Measurements from ENCODE around the gene TIGD3. TPM values are rescaled to one million over a fixed set of nuclear protein-coding genes. Genes with fewer than 3 reads are reported as not detected.

TIGD3 gene
- total RNA-seq, 4 donors from 2014 or later = 0.36 to 2.0 (median 0.50) TPM

GRCh38 chr11:65310215-65310614 is 44.3 kb upstream of the TIGD3 start:
- TF ChIP-seq CTCF (IDR thresholded peaks at IDR 0.05) = no peak
- DNase-seq (ENCODE audit: low spot score) (no peak), ATAC-seq (ENCODE audit: low FRiP score) (no peak)

- ATAC-seq (ENCODE audit: low FRiP score) (no peak), DNase-seq (ENCODE audit: low spot score) (no peak)
- no peak for TF ChIP-seq CTCF (IDR thresholded peaks at IDR 0.05)
These were observed 43.8 kb upstream of the TIGD3 start for GRCh38 chr11:65310736-65311135.

- DNase-seq (ENCODE audit: low spot score) = peak; percentile 73
- peak; percentile 44 for ATAC-seq (ENCODE audit: low FRiP score)
- TF ChIP-seq CTCF (IDR thresholded peaks at IDR 0.05) = no peak
These were observed 43.3 kb upstream of the TIGD3 start for GRCh38 chr11:65311170-65311678.

- no peak for TF ChIP-seq CTCF (IDR thresholded peaks at IDR 0.05)
- peak; percentile 44 for DNase-seq (ENCODE audit: low spot score)
- peak; percentile 83 for ATAC-seq (ENCODE audit: low FRiP score)
These were observed 39.9 kb upstream of the TIGD3 start, which contains the start of gene CDC42EP2 for GRCh38 chr11:65314501-65315203. TSS of gene CDC42EP2 (plus strand) at chr11:65314866. CDS start at chr11:65320899, 6,033 bp downstream.

- TF ChIP-seq CTCF (IDR thresholded peaks at IDR 0.05) = peak in 2 of 3 donors; percentile 55 to 82
- DNase-seq (ENCODE audit: low spot score) (peak; percentile 59), ATAC-seq (ENCODE audit: low FRiP score) (peak; percentile 32)
These were observed 39.2 kb upstream of the TIGD3 start for GRCh38 chr11:65315204-65315865.

- TF ChIP-seq CTCF (IDR thresholded peaks at IDR 0.05) = peak in 1 of 3 donors; percentile 1
- ATAC-seq (ENCODE audit: low FRiP score) (no peak), DNase-seq (ENCODE audit: low spot score) (no peak)
These were observed 38.7 kb upstream of the TIGD3 start for GRCh38 chr11:65315866-65316226.

Measured in omental fat pad (tissue), 4 donors.